SK-N-SH (cell line): Measurements from ENCODE around the gene TTC27. TPM values are rescaled to one million over a fixed set of nuclear protein-coding genes. Genes with fewer than 3 reads are reported as not detected.

ENCODE experiments used
- CTCF ChIA-PET: fragments of 300-600, 350-600 bp; formaldehyde crosslinking; extraction: SDS; loops from one replicate; lab custom pipeline; 2021; lab: Yijun Ruan, JAX
- POLR2A ChIA-PET: fragments of 350-600 bp; sonication (Branson Sonifier 250); formaldehyde crosslinking; extraction: SDS; loops from one replicate; lab custom pipeline; 2020; ENCODE audit warnings: antibody characterized with exemption, inconsistent platforms; lab: Yijun Ruan, JAX
- DNase-seq: peaks from one replicate; pipeline ENCODE4 v3.0.0; 2012
- H2AFZ ChIP-seq: fragments of 200-600 bp; sonication (generic); 2 replicates; pipeline ENCODE4 v1.8.1; 2016; ENCODE audit warnings: antibody characterized with exemption, mild to moderate bottlenecking, low read depth
- H3F3A ChIP-seq: fragments of 200-600 bp; sonication (generic); replicated peaks from 2 replicates; pipeline ENCODE3; 2016; ENCODE audit warnings: antibody characterized with exemption, mild to moderate bottlenecking; ENCODE audit not compliant: insufficient read depth
- H3K27ac ChIP-seq, 2 experiments: fragments of 200-500 bp in 1 of 2; fragments of 200-600 bp in 1 of 2; sonication (Bioruptor generic) in 1 of 2; sonication (generic), shearing (Covaris generic) in 1 of 2; 2 replicates each; pipeline versions ENCODE4 v1.5.1 to v1.6.1; 2014 to 2016; ENCODE audit warnings: low read depth in 2 of 2, inconsistent platforms in 1 of 2, low read length in 1 of 2, mild to moderate bottlenecking in 1 of 2, mixed read lengths in 1 of 2
- H3K27me3 ChIP-seq: fragments of 200-600 bp; sonication (generic), shearing (Covaris generic); 2 replicates; pipeline ENCODE4 v1.6.1; 2016; ENCODE audit warnings: mixed run types; ENCODE audit not compliant: insufficient read depth
- H3K36me3 ChIP-seq, 2 experiments: fragments of 200-500 bp in 1 of 2; fragments of 200-600 bp in 1 of 2; sonication (Bioruptor generic) in 1 of 2; sonication (generic) in 1 of 2; replicated peaks in 1 of 2; 2 replicates each; pipeline versions ENCODE3 to v1.5.1; 2014 to 2016; ENCODE audit warnings: low read length in 1 of 2, mild to moderate bottlenecking in 1 of 2; ENCODE audit not compliant: insufficient read depth in 2 of 2, control insufficient read depth in 1 of 2
- H3K4me1 ChIP-seq, 2 experiments: fragments of 200-500 bp in 1 of 2; fragments of 200-600 bp in 1 of 2; sonication (Bioruptor generic) in 1 of 2; sonication (generic), shearing (Covaris generic) in 1 of 2; 2 replicates each; pipeline versions ENCODE4 v1.5.1 to v1.6.1; 2014 to 2016; ENCODE audit warnings: low read depth in 1 of 2, low read length in 1 of 2, mixed run types in 1 of 2; ENCODE audit not compliant: insufficient read depth in 2 of 2, control insufficient read depth in 1 of 2
- H3K4me2 ChIP-seq: fragments of 200-600 bp; sonication (generic), shearing (Covaris generic); 2 replicates; pipeline ENCODE4 v1.6.1; 2017; ENCODE audit warnings: mixed run types
- H3K4me3 ChIP-seq, 2 experiments: fragments of 200-500 bp in 1 of 2; fragments of 200-600 bp in 1 of 2; sonication (Bioruptor generic) in 1 of 2; sonication (generic), shearing (Covaris generic) in 1 of 2; 2 replicates each; pipeline versions ENCODE4 v1.5.1 to v1.8.1; 2014 to 2016; ENCODE audit warnings: low read depth in 2 of 2, inconsistent platforms in 1 of 2, low read length in 1 of 2, mild to moderate bottlenecking in 1 of 2, mixed read lengths in 1 of 2, moderate library complexity in 1 of 2
- H3K79me2 ChIP-seq: fragments of 200-600 bp; sonication (generic); 2 replicates; pipeline ENCODE4 v1.8.1; 2017; ENCODE audit warnings: mild to moderate bottlenecking; ENCODE audit not compliant: insufficient read depth
- H3K9ac ChIP-seq: fragments of 200-600 bp; sonication (generic); 2 replicates; pipeline ENCODE4 v1.6.1; 2017; ENCODE audit warnings: mixed run types
- H3K9me2 ChIP-seq: fragments of 200-600 bp; sonication (generic); 2 replicates; pipeline ENCODE4 v1.6.1; 2017; ENCODE audit warnings: mixed run types
- H3K9me3 ChIP-seq: fragments of 200-600 bp; sonication (generic); 2 replicates; pipeline ENCODE4 v1.6.1; 2017; ENCODE audit warnings: mixed run types, mild to moderate bottlenecking, moderate library complexity
- H4K20me1 ChIP-seq: fragments of 200-600 bp; sonication (generic); 2 replicates; pipeline ENCODE4 v1.6.1; 2017; ENCODE audit warnings: mild to moderate bottlenecking, mixed run types; ENCODE audit not compliant: insufficient read depth
- ELF1 ChIP-seq: IDR thresholded peaks from 2 replicates; pipeline ENCODE4 v1.4.0; 2012
- EP300 ChIP-seq, 2 experiments: IDR thresholded peaks; 2 replicates each; pipeline versions ENCODE4 v1.4.0 to v1.6.1; 2012; ENCODE audit warnings: borderline replicate concordance in 1 of 2, low read depth in 1 of 2, low read length in 1 of 2
- FOXJ3 ChIP-seq: sonication (generic); formaldehyde crosslinking; IDR thresholded peaks from 2 replicates; pipeline ENCODE4 v1.5.1; 2020; ENCODE audit warnings: mild to moderate bottlenecking, missing genetic modification reagents
- GABPA ChIP-seq: IDR thresholded peaks from 2 replicates; pipeline ENCODE4 v1.4.0; 2012; ENCODE audit warnings: low read depth, mild to moderate bottlenecking
- JUND ChIP-seq: IDR thresholded peaks from 2 replicates; pipeline ENCODE4 v1.4.0; 2012
- MEF2A ChIP-seq: IDR thresholded peaks from 2 replicates; pipeline ENCODE4 v1.4.0; 2012; ENCODE audit warnings: low read depth, borderline replicate concordance
- MXI1 ChIP-seq: IDR thresholded peaks from 2 replicates; pipeline ENCODE4 v1.6.1; 2012; ENCODE audit warnings: mild to moderate bottlenecking, low read depth, low read length, improper control_type of control experiment
- NRF1 ChIP-seq: IDR thresholded peaks from 2 replicates; pipeline ENCODE4 v1.6.1; 2012; ENCODE audit warnings: low read depth, mild to moderate bottlenecking, low read length
- POLR2AphosphoS5 ChIP-seq: IDR thresholded peaks from 2 replicates; pipeline ENCODE4 v1.6.1; 2012; ENCODE audit warnings: low read depth, low read length
- RAD21 ChIP-seq: IDR thresholded peaks from 2 replicates; pipeline ENCODE4 v1.6.1; 2012; ENCODE audit warnings: mild to moderate bottlenecking, low read length
- RCOR1 ChIP-seq: fragments of 150-350 bp; IDR thresholded peaks from 2 replicates; pipeline ENCODE4 v1.6.1; 2017; ENCODE audit warnings: antibody characterized with exemption, low read length
- RFX5 ChIP-seq: IDR thresholded peaks from 2 replicates; pipeline ENCODE4 v1.6.1; 2012; ENCODE audit warnings: mild to moderate bottlenecking, improper control_type of control experiment, low read length
- SMC3 ChIP-seq: IDR thresholded peaks from 2 replicates; pipeline ENCODE4 v1.6.1; 2012; ENCODE audit warnings: low read depth, low read length, improper control_type of control experiment
- TAF1 ChIP-seq: IDR thresholded peaks from 2 replicates; pipeline ENCODE4 v1.6.1; 2012; ENCODE audit warnings: low read depth, mild to moderate bottlenecking, low read length, moderate library complexity, borderline replicate concordance
- TEAD4 ChIP-seq: IDR thresholded peaks from 2 replicates; pipeline ENCODE4 v1.4.0; 2012; ENCODE audit warnings: mild to moderate bottlenecking, borderline replicate concordance; ENCODE audit not compliant: insufficient read depth
- YY1 ChIP-seq: IDR thresholded peaks from 2 replicates; pipeline ENCODE4 v1.4.0; 2012; ENCODE audit warnings: low read depth, mild to moderate bottlenecking
- polyA plus RNA-seq, 3 experiments: library from polyadenylated mRNA; depleted of rRNA; stranded (reverse); fragments of >200 nt; gene quantifications; 2 replicates each; pipeline ENCODE4 v1.2.3, GENCODE V29; 2012
- TF ChIP-seq, protein P1 (sequence below): fragments of 200-600 bp; sonication (generic); IDR thresholded peaks from 2 replicates; pipeline ENCODE4 v1.6.1; 2017; ENCODE audit warnings: antibody characterized with exemption, mild to moderate bottlenecking, moderate library complexity
- TF ChIP-seq, protein P2 (sequence below): IDR thresholded peaks from 2 replicates; pipeline ENCODE4; 2012
- TF ChIP-seq, protein P3 (sequence below): IDR thresholded peaks from 2 replicates; pipeline ENCODE4 v1.6.1; 2012; ENCODE audit warnings: mild to moderate bottlenecking, low read depth, low read length, moderate library complexity
- TF ChIP-seq, protein P4 (sequence below): IDR thresholded peaks from 2 replicates; pipeline ENCODE4 v1.4.0; 2012; ENCODE audit warnings: low read depth, borderline replicate concordance

TTC27 gene
- polyA plus RNA-seq, 1 of the 3 experiments (the other 2 are of a cell fraction): 14.4 TPM

DNA sequence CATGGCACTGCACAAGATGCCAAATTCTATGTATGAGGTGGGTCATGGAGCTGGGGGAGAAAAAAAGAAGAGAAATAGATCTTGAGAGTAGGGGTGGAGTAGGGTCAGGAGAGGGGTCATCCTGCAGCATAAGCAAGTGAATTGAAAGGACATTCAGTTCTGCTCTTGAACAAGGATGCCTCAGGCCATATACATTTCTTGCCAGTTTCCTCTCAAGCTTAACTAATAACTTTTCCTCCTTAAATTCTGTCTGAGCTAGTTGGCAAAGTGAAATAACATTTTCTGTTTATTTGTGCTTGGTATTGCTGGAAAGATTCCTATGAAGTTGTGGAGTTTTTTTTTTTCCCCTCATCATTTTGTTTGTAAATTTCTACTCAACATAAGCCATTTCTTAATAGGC is 219.9 kb downstream of the TTC27 start:
- no peak for DNase-seq
- no peaks in the 10 kb centered on the region for H3K36me3 ChIP-seq
- no peaks in the 10 kb centered on the region for H3K79me2 ChIP-seq
- TF ChIP-seq EP300 (IDR thresholded peaks at IDR 0.05; ENCODE audit: borderline replicate concordance in 1 of 2, low read depth in 1 of 2, low read length in 1 of 2) (no peak), NRF1 (no peak), RFX5 (no peak), TEAD4 (no peak), YY1 (no peak), GABPA (no peak), RAD21 (no peak), ELF1 (no peak), SMC3 (no peak), JUND (no peak), MXI1 (no peak), TAF1 (no peak), RCOR1 (no peak), MEF2A (no peak), FOXJ3 (CRISPR knock-in tag) (no peak), POLR2AphosphoS5 (no peak)
- TF ChIP-seq, protein P1, sequence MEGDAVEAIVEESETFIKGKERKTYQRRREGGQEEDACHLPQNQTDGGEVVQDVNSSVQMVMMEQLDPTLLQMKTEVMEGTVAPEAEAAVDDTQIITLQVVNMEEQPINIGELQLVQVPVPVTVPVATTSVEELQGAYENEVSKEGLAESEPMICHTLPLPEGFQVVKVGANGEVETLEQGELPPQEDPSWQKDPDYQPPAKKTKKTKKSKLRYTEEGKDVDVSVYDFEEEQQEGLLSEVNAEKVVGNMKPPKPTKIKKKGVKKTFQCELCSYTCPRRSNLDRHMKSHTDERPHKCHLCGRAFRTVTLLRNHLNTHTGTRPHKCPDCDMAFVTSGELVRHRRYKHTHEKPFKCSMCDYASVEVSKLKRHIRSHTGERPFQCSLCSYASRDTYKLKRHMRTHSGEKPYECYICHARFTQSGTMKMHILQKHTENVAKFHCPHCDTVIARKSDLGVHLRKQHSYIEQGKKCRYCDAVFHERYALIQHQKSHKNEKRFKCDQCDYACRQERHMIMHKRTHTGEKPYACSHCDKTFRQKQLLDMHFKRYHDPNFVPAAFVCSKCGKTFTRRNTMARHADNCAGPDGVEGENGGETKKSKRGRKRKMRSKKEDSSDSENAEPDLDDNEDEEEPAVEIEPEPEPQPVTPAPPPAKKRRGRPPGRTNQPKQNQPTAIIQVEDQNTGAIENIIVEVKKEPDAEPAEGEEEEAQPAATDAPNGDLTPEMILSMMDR: no peak
- TF ChIP-seq, protein P2, sequence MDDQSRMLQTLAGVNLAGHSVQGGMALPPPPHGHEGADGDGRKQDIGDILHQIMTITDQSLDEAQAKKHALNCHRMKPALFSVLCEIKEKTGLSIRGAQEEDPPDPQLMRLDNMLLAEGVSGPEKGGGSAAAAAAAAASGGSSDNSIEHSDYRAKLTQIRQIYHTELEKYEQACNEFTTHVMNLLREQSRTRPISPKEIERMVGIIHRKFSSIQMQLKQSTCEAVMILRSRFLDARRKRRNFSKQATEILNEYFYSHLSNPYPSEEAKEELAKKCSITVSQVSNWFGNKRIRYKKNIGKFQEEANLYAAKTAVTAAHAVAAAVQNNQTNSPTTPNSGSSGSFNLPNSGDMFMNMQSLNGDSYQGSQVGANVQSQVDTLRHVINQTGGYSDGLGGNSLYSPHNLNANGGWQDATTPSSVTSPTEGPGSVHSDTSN: no peak
- TF ChIP-seq, protein P3, sequence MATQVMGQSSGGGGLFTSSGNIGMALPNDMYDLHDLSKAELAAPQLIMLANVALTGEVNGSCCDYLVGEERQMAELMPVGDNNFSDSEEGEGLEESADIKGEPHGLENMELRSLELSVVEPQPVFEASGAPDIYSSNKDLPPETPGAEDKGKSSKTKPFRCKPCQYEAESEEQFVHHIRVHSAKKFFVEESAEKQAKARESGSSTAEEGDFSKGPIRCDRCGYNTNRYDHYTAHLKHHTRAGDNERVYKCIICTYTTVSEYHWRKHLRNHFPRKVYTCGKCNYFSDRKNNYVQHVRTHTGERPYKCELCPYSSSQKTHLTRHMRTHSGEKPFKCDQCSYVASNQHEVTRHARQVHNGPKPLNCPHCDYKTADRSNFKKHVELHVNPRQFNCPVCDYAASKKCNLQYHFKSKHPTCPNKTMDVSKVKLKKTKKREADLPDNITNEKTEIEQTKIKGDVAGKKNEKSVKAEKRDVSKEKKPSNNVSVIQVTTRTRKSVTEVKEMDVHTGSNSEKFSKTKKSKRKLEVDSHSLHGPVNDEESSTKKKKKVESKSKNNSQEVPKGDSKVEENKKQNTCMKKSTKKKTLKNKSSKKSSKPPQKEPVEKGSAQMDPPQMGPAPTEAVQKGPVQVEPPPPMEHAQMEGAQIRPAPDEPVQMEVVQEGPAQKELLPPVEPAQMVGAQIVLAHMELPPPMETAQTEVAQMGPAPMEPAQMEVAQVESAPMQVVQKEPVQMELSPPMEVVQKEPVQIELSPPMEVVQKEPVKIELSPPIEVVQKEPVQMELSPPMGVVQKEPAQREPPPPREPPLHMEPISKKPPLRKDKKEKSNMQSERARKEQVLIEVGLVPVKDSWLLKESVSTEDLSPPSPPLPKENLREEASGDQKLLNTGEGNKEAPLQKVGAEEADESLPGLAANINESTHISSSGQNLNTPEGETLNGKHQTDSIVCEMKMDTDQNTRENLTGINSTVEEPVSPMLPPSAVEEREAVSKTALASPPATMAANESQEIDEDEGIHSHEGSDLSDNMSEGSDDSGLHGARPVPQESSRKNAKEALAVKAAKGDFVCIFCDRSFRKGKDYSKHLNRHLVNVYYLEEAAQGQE: no peak
- TF ChIP-seq, protein P4, sequence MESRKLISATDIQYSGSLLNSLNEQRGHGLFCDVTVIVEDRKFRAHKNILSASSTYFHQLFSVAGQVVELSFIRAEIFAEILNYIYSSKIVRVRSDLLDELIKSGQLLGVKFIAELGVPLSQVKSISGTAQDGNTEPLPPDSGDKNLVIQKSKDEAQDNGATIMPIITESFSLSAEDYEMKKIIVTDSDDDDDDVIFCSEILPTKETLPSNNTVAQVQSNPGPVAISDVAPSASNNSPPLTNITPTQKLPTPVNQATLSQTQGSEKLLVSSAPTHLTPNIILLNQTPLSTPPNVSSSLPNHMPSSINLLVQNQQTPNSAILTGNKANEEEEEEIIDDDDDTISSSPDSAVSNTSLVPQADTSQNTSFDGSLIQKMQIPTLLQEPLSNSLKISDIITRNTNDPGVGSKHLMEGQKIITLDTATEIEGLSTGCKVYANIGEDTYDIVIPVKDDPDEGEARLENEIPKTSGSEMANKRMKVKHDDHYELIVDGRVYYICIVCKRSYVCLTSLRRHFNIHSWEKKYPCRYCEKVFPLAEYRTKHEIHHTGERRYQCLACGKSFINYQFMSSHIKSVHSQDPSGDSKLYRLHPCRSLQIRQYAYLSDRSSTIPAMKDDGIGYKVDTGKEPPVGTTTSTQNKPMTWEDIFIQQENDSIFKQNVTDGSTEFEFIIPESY: no peak
- TF ChIP-seq, all 33 proteins: peak for 0
- no peak overlapping the region for H3K27ac ChIP-seq
- no peaks in the 10 kb centered on the region for H3F3A ChIP-seq
- H4K20me1 ChIP-seq: no peaks in the 10 kb centered on the region
- CTCF ChIA-PET: interaction anchor here (1.2 to 1.4 kb wide), 2 partner anchors 9 to 17 kb away, joined by 3 read pairs; no protein-coding TSS in a partner anchor
- H3K4me2 ChIP-seq: no peak overlapping the region
- H3K4me1 ChIP-seq: peaks cover 0 to 4% of the 10 kb centered on the region in 2 experiments; a peak in 3 of 4 replicates
- H3K27me3 ChIP-seq: no peaks in the 10 kb centered on the region
- no peaks in the 10 kb centered on the region for H3K9me3 ChIP-seq
- no peak overlapping the region for H3K4me3 ChIP-seq
- no peak overlapping the region for H2AFZ ChIP-seq
- no peak overlapping the region for H3K9ac ChIP-seq
- H3K9me2 ChIP-seq: no peaks in the 10 kb centered on the region
- POLR2A ChIA-PET: no interaction called here
